DOHH2 (cell line): Measurements from ENCODE around the gene C2.

Experiments
- H3F3A ChIP-seq: fragments of 200-600 bp; sonication (generic), shearing (Covaris generic); 2 replicates; pipeline ENCODE4 v1.6.0; 2016; ENCODE audit warnings: antibody characterized with exemption, mild to moderate bottlenecking; ENCODE audit not compliant: control insufficient read depth, insufficient read depth
- H3K27ac ChIP-seq: fragments of 200-600 bp; sonication (generic); 2 replicates; pipeline ENCODE4 v1.5.1; 2014; ENCODE audit warnings: low read depth, mild to moderate bottlenecking, low read length, moderate library complexity
- H3K27me3 ChIP-seq: fragments of 200-600 bp; sonication (generic); 2 replicates; pipeline ENCODE4 v1.6.1; 2014; ENCODE audit warnings: mild to moderate bottlenecking, low read length, mixed read lengths; ENCODE audit not compliant: control insufficient read depth
- H3K36me3 ChIP-seq: fragments of 200-600 bp; sonication (generic); 2 replicates; pipeline ENCODE4 v1.6.1; 2014; ENCODE audit warnings: mild to moderate bottlenecking, low read length, moderate library complexity, mixed read lengths; ENCODE audit not compliant: control insufficient read depth
- H3K4me1 ChIP-seq: fragments of 200-600 bp; sonication (generic); 2 replicates; pipeline ENCODE4 v1.6.1; 2014; ENCODE audit warnings: mild to moderate bottlenecking, low read length, mixed read lengths; ENCODE audit not compliant: control insufficient read depth
- H3K4me2 ChIP-seq: fragments of 200-600 bp; sonication (generic); 2 replicates; pipeline ENCODE4 v1.6.0; 2014; ENCODE audit warnings: mild to moderate bottlenecking, low read length, moderate library complexity
- H3K4me3 ChIP-seq: fragments of 200-600 bp; sonication (generic); 2 replicates; pipeline ENCODE4 v1.5.1; 2014; ENCODE audit warnings: mild to moderate bottlenecking, low read length, mixed read lengths
- H3K79me2 ChIP-seq: fragments of 200-600 bp; sonication (generic); 2 replicates; pipeline ENCODE4 v1.6.1; 2014; ENCODE audit warnings: mild to moderate bottlenecking, low read length, mixed read lengths; ENCODE audit not compliant: control insufficient read depth
- H3K9me2 ChIP-seq: fragments of 200-600 bp; sonication (generic); replicated peaks from 2 replicates; pipeline ENCODE4 v1.6.1; 2014; ENCODE audit warnings: mild to moderate bottlenecking, low read length, mixed read lengths; ENCODE audit not compliant: control insufficient read depth
- H3K9me3 ChIP-seq: fragments of 200-600 bp; sonication (generic); 2 replicates; pipeline ENCODE4 v1.6.1; 2014; ENCODE audit warnings: antibody characterized with exemption, low read length, mixed read lengths; ENCODE audit not compliant: control insufficient read depth, insufficient read depth
- H4K20me1 ChIP-seq: fragments of 200-600 bp; sonication (generic); 2 replicates; pipeline ENCODE4 v1.6.0; 2014; ENCODE audit warnings: low read depth, mild to moderate bottlenecking, antibody characterized with exemption, low read length, moderate library complexity; ENCODE audit not compliant: control insufficient read depth, insufficient read depth
- EZH2phosphoT487 ChIP-seq: fragments of 200-600 bp; sonication (generic); IDR thresholded peaks from 2 replicates; pipeline ENCODE4 v1.6.1; 2017; ENCODE audit warnings: borderline replicate concordance, mild to moderate bottlenecking, antibody characterized with exemption, low read length, moderate library complexity, mixed read lengths
- TF ChIP-seq, protein P1 (sequence below): fragments of 200-600 bp; sonication (generic); IDR thresholded peaks from one replicate; pipeline ENCODE4 v1.5.1; 2014; ENCODE audit warnings: antibody characterized with exemption, mild to moderate bottlenecking, low read depth, low read length; ENCODE audit not compliant: poor library complexity, severe bottlenecking

C2 gene

DNA sequence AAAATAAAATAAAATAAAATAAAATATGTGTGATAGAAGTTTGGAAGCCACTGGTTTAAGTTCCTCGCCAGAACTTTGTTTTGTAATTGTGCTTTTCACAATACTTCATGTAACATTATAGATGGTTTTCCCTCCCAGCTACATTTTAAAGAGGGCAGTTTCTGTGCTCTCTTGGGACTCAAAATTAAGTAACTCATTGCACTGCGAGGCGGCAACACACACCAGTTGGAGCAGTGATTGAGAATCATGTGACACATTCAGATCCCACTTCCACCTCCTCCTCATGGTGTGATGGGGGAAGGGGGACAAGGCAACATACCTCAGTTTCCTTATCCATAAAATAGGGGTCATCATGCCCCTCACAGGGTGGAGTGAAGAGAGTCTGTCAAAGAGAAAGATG lies 7.5 kb downstream of the C2 start:
- Histone ChIP-seq H3K27me3 (no peaks in the 10 kb centered on the region), H3F3A (no peaks in the 10 kb centered on the region), H3K79me2 (no peaks in the 10 kb centered on the region), H3K9me3 (no peaks in the 10 kb centered on the region), H3K4me1 (no peaks in the 10 kb centered on the region), H3K36me3 (no peaks in the 10 kb centered on the region), H3K4me2 (no peak overlapping the region), H3K9me2 (no peaks in the 10 kb centered on the region), H3K4me3 (no peak overlapping the region), H4K20me1 (no peaks in the 10 kb centered on the region), H3K27ac (no peak overlapping the region)
- TF ChIP-seq, protein P1, sequence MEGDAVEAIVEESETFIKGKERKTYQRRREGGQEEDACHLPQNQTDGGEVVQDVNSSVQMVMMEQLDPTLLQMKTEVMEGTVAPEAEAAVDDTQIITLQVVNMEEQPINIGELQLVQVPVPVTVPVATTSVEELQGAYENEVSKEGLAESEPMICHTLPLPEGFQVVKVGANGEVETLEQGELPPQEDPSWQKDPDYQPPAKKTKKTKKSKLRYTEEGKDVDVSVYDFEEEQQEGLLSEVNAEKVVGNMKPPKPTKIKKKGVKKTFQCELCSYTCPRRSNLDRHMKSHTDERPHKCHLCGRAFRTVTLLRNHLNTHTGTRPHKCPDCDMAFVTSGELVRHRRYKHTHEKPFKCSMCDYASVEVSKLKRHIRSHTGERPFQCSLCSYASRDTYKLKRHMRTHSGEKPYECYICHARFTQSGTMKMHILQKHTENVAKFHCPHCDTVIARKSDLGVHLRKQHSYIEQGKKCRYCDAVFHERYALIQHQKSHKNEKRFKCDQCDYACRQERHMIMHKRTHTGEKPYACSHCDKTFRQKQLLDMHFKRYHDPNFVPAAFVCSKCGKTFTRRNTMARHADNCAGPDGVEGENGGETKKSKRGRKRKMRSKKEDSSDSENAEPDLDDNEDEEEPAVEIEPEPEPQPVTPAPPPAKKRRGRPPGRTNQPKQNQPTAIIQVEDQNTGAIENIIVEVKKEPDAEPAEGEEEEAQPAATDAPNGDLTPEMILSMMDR = no peak
- no peak for TF ChIP-seq EZH2phosphoT487

DNA sequence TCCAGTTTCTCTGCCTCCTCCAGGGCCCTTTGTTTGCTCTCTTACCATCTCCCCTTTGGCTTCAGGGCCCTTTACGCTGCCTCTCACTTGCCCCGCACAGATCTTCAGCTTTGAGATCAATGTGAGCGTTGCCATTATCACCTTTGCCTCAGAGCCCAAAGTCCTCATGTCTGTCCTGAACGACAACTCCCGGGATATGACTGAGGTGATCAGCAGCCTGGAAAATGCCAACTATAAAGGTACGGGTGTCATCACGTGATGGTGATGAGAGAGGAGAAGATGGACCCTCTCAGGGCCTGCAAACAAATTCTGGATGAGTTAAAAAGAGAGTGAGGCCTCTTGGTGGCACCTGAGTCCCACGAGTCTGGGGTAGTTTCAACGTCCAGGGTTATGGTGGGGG lies 8.3 kb downstream of the C2 start:
- no peaks in the 10 kb centered on the region for H3K9me2 ChIP-seq
- H3K4me1 ChIP-seq = no peaks in the 10 kb centered on the region
- H3K4me2 ChIP-seq = no peak overlapping the region
- H3K79me2 ChIP-seq = no peaks in the 10 kb centered on the region
- no peaks in the 10 kb centered on the region for H4K20me1 ChIP-seq
- no peaks in the 10 kb centered on the region for H3F3A ChIP-seq
- H3K27me3 ChIP-seq = no peaks in the 10 kb centered on the region
- H3K9me3 ChIP-seq = no peaks in the 10 kb centered on the region
- no peaks in the 10 kb centered on the region for H3K36me3 ChIP-seq
- H3K4me3 ChIP-seq = no peak overlapping the region
- no peak overlapping the region for H3K27ac ChIP-seq
- TF ChIP-seq, protein P1 = no peak
- TF ChIP-seq EZH2phosphoT487 = no peak

DNA sequence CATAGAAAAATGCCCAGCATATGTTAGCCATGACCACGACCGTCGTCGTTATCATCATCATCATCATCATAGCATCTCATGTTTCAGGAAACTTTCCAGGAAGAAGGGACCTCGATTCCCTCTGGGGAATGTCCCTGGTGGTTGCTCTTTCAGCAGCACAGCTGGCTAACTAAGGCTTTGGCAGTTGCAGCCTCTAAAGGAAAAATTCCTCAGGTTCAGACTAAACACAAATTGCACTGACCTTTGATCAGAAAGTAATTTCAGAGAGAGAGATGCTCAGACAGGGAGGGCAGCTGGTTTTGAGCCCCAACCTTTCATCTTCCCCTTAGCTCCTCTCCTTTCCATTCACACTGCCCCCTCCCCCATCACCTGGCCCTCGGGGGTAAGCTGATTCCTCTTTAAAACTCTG lies 12.7 kb downstream of the C2 start:
- TF ChIP-seq, protein P1 = no peak
- TF ChIP-seq EZH2phosphoT487 = no peak
- no peak overlapping the region for H3K4me2 ChIP-seq
- no peaks in the 10 kb centered on the region for H3K9me2 ChIP-seq
- peaks cover 3% of the 10 kb centered on the region; the same call in 1 of the 2 replicates for H3K27me3 ChIP-seq
- no peak overlapping the region for H3K4me3 ChIP-seq
- no peaks in the 10 kb centered on the region for H3K36me3 ChIP-seq
- H3K27ac ChIP-seq = no peak overlapping the region
- no peaks in the 10 kb centered on the region for H3F3A ChIP-seq
- H4K20me1 ChIP-seq = no peaks in the 10 kb centered on the region
- H3K9me3 ChIP-seq = no peaks in the 10 kb centered on the region
- no peaks in the 10 kb centered on the region for H3K79me2 ChIP-seq
- no peaks in the 10 kb centered on the region for H3K4me1 ChIP-seq

DNA sequence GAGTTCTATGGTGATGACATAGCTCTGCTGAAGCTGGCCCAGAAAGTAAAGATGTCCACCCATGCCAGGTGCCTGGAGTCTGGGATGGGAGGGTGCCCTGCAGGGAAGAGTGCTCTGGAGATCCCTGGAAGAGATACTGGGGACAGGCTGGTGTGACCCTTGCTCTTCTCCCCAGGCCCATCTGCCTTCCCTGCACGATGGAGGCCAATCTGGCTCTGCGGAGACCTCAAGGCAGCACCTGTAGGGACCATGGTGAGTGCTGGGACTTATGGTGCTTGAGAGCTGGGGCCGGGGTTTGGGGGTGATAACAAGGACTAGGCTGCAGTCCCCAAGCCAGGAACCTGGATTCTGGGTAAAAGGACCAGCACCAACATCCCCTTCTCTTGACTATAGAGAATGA lies 16.2 kb downstream of the C2 start:
- no peak overlapping the region for H3K27ac ChIP-seq
- no peaks in the 10 kb centered on the region for H3K9me3 ChIP-seq
- no peak overlapping the region for H3K4me3 ChIP-seq
- no peaks in the 10 kb centered on the region for H4K20me1 ChIP-seq
- TF ChIP-seq, protein P1 = no peak
- TF ChIP-seq EZH2phosphoT487 = no peak
- H3K4me2 ChIP-seq = no peak overlapping the region
- no peaks in the 10 kb centered on the region for H3K9me2 ChIP-seq
- no peaks in the 10 kb centered on the region for H3K79me2 ChIP-seq
- H3K36me3 ChIP-seq = no peaks in the 10 kb centered on the region
- no peaks in the 10 kb centered on the region for H3K4me1 ChIP-seq
- no peaks in the 10 kb centered on the region for H3F3A ChIP-seq
- peaks cover 3% of the 10 kb centered on the region; the same call in 1 of the 2 replicates for H3K27me3 ChIP-seq
